ENCODE data around the gene TRIO. TPM values are rescaled to one million over a fixed set of nuclear protein-coding genes. Genes with fewer than 3 reads are reported as not detected.
A peak's percentile ranks its signal among the peaks of the same experiment; 100 is the strongest.

TRIO gene
- total RNA-seq, 5 donors from 2014 or later (not counting 1 experiment from before 2014, with no cell fraction given), result 6.2 to 31.1 (median 11.8) TPM

- 80% methylated on average over 1 of the region's 1 CpG for WGBS (ENCODE audit: insufficient coverage)
Measured at GRCh38 chr5:14263113-14263512, 120.0 kb downstream of the TRIO start.

GRCh38 chr5:14263699-14264098 lies 120.6 kb downstream of the TRIO start:
- peaks cover 6% of the 10 kb centered on the region in 2 experiments for H3K4me1 ChIP-seq (ENCODE audit: control insufficient read depth in 1 of 2, extremely low read depth in 1 of 2, insufficient read depth in 2 of 2, low read length in 2 of 2)
- peaks cover 0 to 22% of the 10 kb centered on the region in 2 experiments for H3K27me3 ChIP-seq (replicated peaks in 1 of 2; ENCODE audit: control insufficient read depth in 2 of 2, extremely low read depth in 1 of 2, insufficient read depth in 2 of 2, low read length in 1 of 2)
- 80% methylated on average over 1 of the region's 2 CpGs for WGBS (ENCODE audit: insufficient coverage)
- H3K9me3 Mint-ChIP-seq, result no peaks in the 10 kb centered on the region
- CTCF ChIA-PET, result no interaction called here
- H3K4me3 ChIP-seq (ENCODE audit: control insufficient read depth in 1 of 2, extremely low read depth in 1 of 2, low read length in 1 of 2), result no peak overlapping the region
- H3K4me1 Mint-ChIP-seq, result peaks cover 6 to 9% (median 7%) of the 10 kb centered on the region in 3 donors
- H3K9me3 ChIP-seq, result no peaks in the 10 kb centered on the region
- POLR2A ChIA-PET, result no interaction called here
- no peak overlapping the region for H3K4me3 Mint-ChIP-seq
- no peaks in the 10 kb centered on the region for H3K36me3 Mint-ChIP-seq
- H3K27ac ChIP-seq (ENCODE audit: low read length), result no peak overlapping the region
- no peak for ATAC-seq (replicated peaks in 1 of 4)
- H3K36me3 ChIP-seq (ENCODE audit: control insufficient read depth in 2 of 2, extremely low read depth in 1 of 2, insufficient read depth in 1 of 2, low read length in 1 of 2), result no peaks in the 10 kb centered on the region
- H3K27ac Mint-ChIP-seq, result no peak overlapping the region
- no peak for DNase-seq
- peaks cover 10 to 31% of the 10 kb centered on the region in 2 donors for H3K27me3 Mint-ChIP-seq

More at GRCh38 chr5:14263113-14263512, 120.0 kb downstream of the TRIO start:
- Histone ChIP-seq H3K4me1 (ENCODE audit: control insufficient read depth in 1 of 2, extremely low read depth in 1 of 2, insufficient read depth in 2 of 2, low read length in 2 of 2) (peaks cover 6% of the 10 kb centered on the region in 2 experiments), H3K36me3 (ENCODE audit: control insufficient read depth in 2 of 2, extremely low read depth in 1 of 2, insufficient read depth in 1 of 2, low read length in 1 of 2) (no peaks in the 10 kb centered on the region), H3K4me3 (ENCODE audit: control insufficient read depth in 1 of 2, extremely low read depth in 1 of 2, low read length in 1 of 2) (no peak overlapping the region), H3K27me3 (replicated peaks in 1 of 2; ENCODE audit: control insufficient read depth in 2 of 2, extremely low read depth in 1 of 2, insufficient read depth in 2 of 2, low read length in 1 of 2) (peaks cover 0 to 21% of the 10 kb centered on the region in 2 experiments), H3K27ac (ENCODE audit: low read length) (no peak overlapping the region), H3K9me3 (no peaks in the 10 kb centered on the region)
- ATAC-seq (replicated peaks in 1 of 4) (no peak), DNase-seq (no peak)
- CTCF ChIA-PET, result no interaction called here
- POLR2A ChIA-PET, result no interaction called here
- Mint-ChIP-seq H3K36me3 (no peaks in the 10 kb centered on the region), H3K9me3 (no peaks in the 10 kb centered on the region), H3K4me3 (no peak overlapping the region), H3K4me1 (peaks cover 6 to 9% (median 7%) of the 10 kb centered on the region in 3 donors), H3K27ac (no peak overlapping the region), H3K27me3 (peaks cover 5 to 25% of the 10 kb centered on the region in 2 donors)

- CTCF ChIA-PET, result interaction anchor here in 1 of 2 donors (0.7 kb wide), 1 partner anchor 11 kb away, joined by 3 read pairs; no protein-coding TSS in a partner anchor
- Histone ChIP-seq H3K27ac (ENCODE audit: low read length) (no peak overlapping the region), H3K27me3 (replicated peaks in 1 of 2; ENCODE audit: control insufficient read depth in 2 of 2, extremely low read depth in 1 of 2, insufficient read depth in 2 of 2, low read length in 1 of 2) (peaks cover 0 to 22% of the 10 kb centered on the region in 2 experiments), H3K36me3 (ENCODE audit: control insufficient read depth in 2 of 2, extremely low read depth in 1 of 2, insufficient read depth in 1 of 2, low read length in 1 of 2) (no peaks in the 10 kb centered on the region), H3K4me1 (ENCODE audit: control insufficient read depth in 1 of 2, extremely low read depth in 1 of 2, insufficient read depth in 2 of 2, low read length in 2 of 2) (peaks cover 6% of the 10 kb centered on the region in 2 experiments), H3K9me3 (no peaks in the 10 kb centered on the region), H3K4me3 (ENCODE audit: control insufficient read depth in 1 of 2, extremely low read depth in 1 of 2, low read length in 1 of 2) (peak overlapping the region in 1 of 2 donors; percentile 33)
- peak; percentile 72 to 99 (median 83) for ATAC-seq (replicated peaks in 1 of 4)
- Mint-ChIP-seq H3K27me3 (peaks cover 15 to 38% of the 10 kb centered on the region in 2 donors), H3K27ac (no peak overlapping the region), H3K36me3 (no peaks in the 10 kb centered on the region), H3K4me1 (peaks cover 6 to 9% (median 7%) of the 10 kb centered on the region in 3 donors), H3K9me3 (no peaks in the 10 kb centered on the region), H3K4me3 (peak overlapping the region; percentile 31 to 72 (median 39))
- DNase-seq, result peak; percentile 15 to 79 (median 61)
- WGBS (ENCODE audit: insufficient coverage), result 14% methylated on average over 18 of the region's 26 CpGs
- POLR2A ChIA-PET, result interaction anchor here in 1 of 2 donors (0.6 to 0.9 kb wide), 2 partner anchors 36 to 98 kb away, joined by 3 to 9 read pairs; no protein-coding TSS in a partner anchor
Measured at GRCh38 chr5:14264605-14265316, 121.6 kb downstream of the TRIO start.

- no peaks in the 10 kb centered on the region for H3K9me3 ChIP-seq
- WGBS (ENCODE audit: insufficient coverage), result 86% methylated on average over 2 of the region's 2 CpGs
- Mint-ChIP-seq H3K4me1 (peaks cover 6 to 9% (median 7%) of the 10 kb centered on the region in 3 donors), H3K36me3 (no peaks in the 10 kb centered on the region), H3K27ac (no peak overlapping the region), H3K27me3 (peaks cover 15 to 40% of the 10 kb centered on the region in 2 donors), H3K9me3 (no peaks in the 10 kb centered on the region), H3K4me3 (no peak overlapping the region)
- DNase-seq (no peak), ATAC-seq (replicated peaks in 1 of 4) (no peak)
- peaks cover 0 to 22% of the 10 kb centered on the region in 2 experiments for H3K27me3 ChIP-seq (replicated peaks in 1 of 2; ENCODE audit: control insufficient read depth in 2 of 2, extremely low read depth in 1 of 2, insufficient read depth in 2 of 2, low read length in 1 of 2)
- no peak overlapping the region for H3K27ac ChIP-seq (ENCODE audit: low read length)
- H3K36me3 ChIP-seq (ENCODE audit: control insufficient read depth in 2 of 2, extremely low read depth in 1 of 2, insufficient read depth in 1 of 2, low read length in 1 of 2), result no peaks in the 10 kb centered on the region
- H3K4me1 ChIP-seq (ENCODE audit: control insufficient read depth in 1 of 2, extremely low read depth in 1 of 2, insufficient read depth in 2 of 2, low read length in 2 of 2), result peaks cover 6% of the 10 kb centered on the region in 2 experiments
- no peak overlapping the region for H3K4me3 ChIP-seq (ENCODE audit: control insufficient read depth in 1 of 2, extremely low read depth in 1 of 2, low read length in 1 of 2)
- CTCF ChIA-PET, result no interaction called here
- POLR2A ChIA-PET, result interaction anchor here in 1 of 2 donors (0.6 to 0.9 kb wide), 2 partner anchors 37 to 97 kb away, joined by 3 to 9 read pairs; no protein-coding TSS in a partner anchor
Measured at GRCh38 chr5:14265570-14265969, 122.4 kb downstream of the TRIO start.

- Mint-ChIP-seq H3K4me3 (no peak overlapping the region), H3K4me1 (peaks cover 6 to 9% (median 7%) of the 10 kb centered on the region in 3 donors), H3K27me3 (peaks cover 15 to 38% of the 10 kb centered on the region in 2 donors), H3K9me3 (no peaks in the 10 kb centered on the region), H3K27ac (no peak overlapping the region), H3K36me3 (no peaks in the 10 kb centered on the region)
- ChIA-PET POLR2A (no interaction called here), CTCF (no interaction called here)
- no peak for DNase-seq
- Histone ChIP-seq H3K36me3 (ENCODE audit: control insufficient read depth in 2 of 2, extremely low read depth in 1 of 2, insufficient read depth in 1 of 2, low read length in 1 of 2) (no peaks in the 10 kb centered on the region), H3K4me1 (ENCODE audit: control insufficient read depth in 1 of 2, extremely low read depth in 1 of 2, insufficient read depth in 2 of 2, low read length in 2 of 2) (peaks cover 4 to 5% of the 10 kb centered on the region in 2 experiments), H3K4me3 (ENCODE audit: control insufficient read depth in 1 of 2, extremely low read depth in 1 of 2, low read length in 1 of 2) (no peak overlapping the region), H3K27ac (ENCODE audit: low read length) (no peak overlapping the region), H3K27me3 (replicated peaks in 1 of 2; ENCODE audit: control insufficient read depth in 2 of 2, extremely low read depth in 1 of 2, insufficient read depth in 2 of 2, low read length in 1 of 2) (peaks cover 0 to 22% of the 10 kb centered on the region in 2 experiments), H3K9me3 (no peaks in the 10 kb centered on the region)
- 57% methylated on average over 1 of the region's 4 CpGs for WGBS (ENCODE audit: insufficient coverage)
- ATAC-seq (replicated peaks in 1 of 4), result no peak
Measured at GRCh38 chr5:14266171-14266570, 123.0 kb downstream of the TRIO start.

GRCh38 chr5:14266686-14267085 lies 123.5 kb downstream of the TRIO start:
- WGBS (ENCODE audit: insufficient coverage), result no CpG with 5 or more reads among the region's 3 CpGs
- DNase-seq, result no peak
- ATAC-seq (replicated peaks in 1 of 4), result no peak
- H3K36me3 Mint-ChIP-seq, result no peaks in the 10 kb centered on the region
- no peaks in the 10 kb centered on the region for H3K9me3 ChIP-seq
- CTCF ChIA-PET, result no interaction called here
- peaks cover 15 to 38% of the 10 kb centered on the region in 2 donors for H3K27me3 Mint-ChIP-seq
- H3K36me3 ChIP-seq (ENCODE audit: control insufficient read depth in 2 of 2, extremely low read depth in 1 of 2, insufficient read depth in 1 of 2, low read length in 1 of 2), result no peaks in the 10 kb centered on the region
- H3K27ac Mint-ChIP-seq, result no peak overlapping the region
- POLR2A ChIA-PET, result no interaction called here
- H3K4me1 Mint-ChIP-seq, result peaks cover 6 to 9% (median 7%) of the 10 kb centered on the region in 3 donors
- H3K9me3 Mint-ChIP-seq, result no peaks in the 10 kb centered on the region
- H3K27me3 ChIP-seq (replicated peaks in 1 of 2; ENCODE audit: control insufficient read depth in 2 of 2, extremely low read depth in 1 of 2, insufficient read depth in 2 of 2, low read length in 1 of 2), result peaks cover 0 to 22% of the 10 kb centered on the region in 2 experiments
- no peak overlapping the region for H3K4me3 Mint-ChIP-seq
- H3K4me1 ChIP-seq (ENCODE audit: control insufficient read depth in 1 of 2, extremely low read depth in 1 of 2, insufficient read depth in 2 of 2, low read length in 2 of 2), result peaks cover 3% of the 10 kb centered on the region in 2 experiments
- no peak overlapping the region for H3K27ac ChIP-seq (ENCODE audit: low read length)
- no peak overlapping the region for H3K4me3 ChIP-seq (ENCODE audit: control insufficient read depth in 1 of 2, extremely low read depth in 1 of 2, low read length in 1 of 2)

Data from T-cell (primary cell).